Kidney epithelial cell (primary cell): ENCODE results near the gene ALOX15B. TPM values are rescaled to one million over a fixed set of nuclear protein-coding genes. Genes with fewer than 3 reads are reported as not detected.

Experiments used
- DNase-seq: peaks from one replicate; pipeline ENCODE4 v3.0.0-alpha.2; 2010; ENCODE audit warnings: low read depth
- H3K27me3 ChIP-seq: 2 replicates; pipeline ENCODE4 v1.6.0; 2011; ENCODE audit warnings: low read length; ENCODE audit not compliant: control insufficient read depth, insufficient read depth
- H3K36me3 ChIP-seq: 2 replicates; pipeline ENCODE4 v1.5.1; 2011; ENCODE audit warnings: low read length; ENCODE audit not compliant: control insufficient read depth, insufficient read depth
- H3K4me3 ChIP-seq: 2 replicates; pipeline ENCODE4 v1.5.1; 2011; ENCODE audit warnings: low read depth, mild to moderate bottlenecking, control low read depth, low read length
- CTCF ChIP-seq: IDR thresholded peaks from 2 replicates; pipeline ENCODE4 v1.5.1; 2011; ENCODE audit warnings: mild to moderate bottlenecking, moderate library complexity, low read length, control low read depth, inconsistent platforms; ENCODE audit not compliant: insufficient read depth, poor library complexity, severe bottlenecking
- total RNA-seq: library from RNA; depleted of rRNA; stranded (reverse); fragments of >200 nt; gene quantifications from 2 replicates; pipeline ENCODE4 v1.2.3, GENCODE V29; 2015

Gene ALOX15B
- total RNA-seq, 1 donor from 2014 or later: 0.29 TPM

GRCh38 chr17:8072729-8073461 lies 34.0 kb downstream of the ALOX15B start:
- no peak for TF ChIP-seq CTCF
- Histone ChIP-seq H3K36me3 (no peaks in the 10 kb centered on the region), H3K27me3 (peaks cover 73% of the 10 kb centered on the region), H3K4me3 (no peak overlapping the region)
- no peak for DNase-seq

DNA sequence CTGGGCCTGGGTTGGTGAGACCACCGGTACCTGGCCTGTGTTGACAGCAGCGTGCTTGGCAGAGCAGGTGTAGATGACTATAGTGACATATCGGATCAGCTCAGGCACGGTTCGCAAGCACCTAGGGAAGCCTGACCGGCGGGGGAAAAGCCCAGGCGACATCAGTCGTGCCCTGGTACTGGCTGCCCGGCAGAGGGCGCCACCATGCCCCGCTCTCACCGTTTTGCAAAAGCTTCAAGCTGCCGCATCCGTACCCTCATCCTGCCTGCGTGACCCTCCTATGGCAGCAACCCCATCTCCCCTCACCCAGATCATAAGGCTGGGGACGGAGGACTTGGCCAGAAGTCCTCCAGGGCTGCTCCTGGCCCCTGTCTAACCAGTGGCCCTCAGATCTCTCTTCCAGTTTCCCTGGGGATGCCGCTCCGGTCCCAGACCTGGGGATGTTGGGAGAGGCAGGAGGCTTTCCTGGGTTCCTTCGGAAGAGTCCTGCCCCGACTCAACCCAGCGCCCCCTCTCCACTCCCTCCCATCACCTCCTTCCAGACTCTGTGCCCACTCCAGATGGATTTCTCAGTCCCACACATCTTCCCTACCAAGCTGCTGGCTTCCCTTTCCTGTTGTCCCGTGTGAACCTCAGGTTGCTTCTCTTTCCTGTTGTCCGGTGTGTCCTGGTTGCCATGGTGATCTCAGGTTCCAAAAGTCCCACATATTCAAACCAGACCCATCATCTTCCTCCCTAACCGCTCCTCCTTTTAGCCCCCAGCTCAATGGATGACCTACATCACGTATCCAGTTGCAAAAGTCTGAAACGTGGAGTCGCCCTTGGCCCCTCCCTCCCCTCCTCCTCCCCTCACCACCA lies 35.0 kb downstream of the ALOX15B start:
- TF ChIP-seq CTCF: peak; percentile 91
- no peak overlapping the region for H3K4me3 ChIP-seq
- H3K36me3 ChIP-seq: no peaks in the 10 kb centered on the region
- peaks cover 76% of the 10 kb centered on the region for H3K27me3 ChIP-seq
- no peak for DNase-seq

DNA sequence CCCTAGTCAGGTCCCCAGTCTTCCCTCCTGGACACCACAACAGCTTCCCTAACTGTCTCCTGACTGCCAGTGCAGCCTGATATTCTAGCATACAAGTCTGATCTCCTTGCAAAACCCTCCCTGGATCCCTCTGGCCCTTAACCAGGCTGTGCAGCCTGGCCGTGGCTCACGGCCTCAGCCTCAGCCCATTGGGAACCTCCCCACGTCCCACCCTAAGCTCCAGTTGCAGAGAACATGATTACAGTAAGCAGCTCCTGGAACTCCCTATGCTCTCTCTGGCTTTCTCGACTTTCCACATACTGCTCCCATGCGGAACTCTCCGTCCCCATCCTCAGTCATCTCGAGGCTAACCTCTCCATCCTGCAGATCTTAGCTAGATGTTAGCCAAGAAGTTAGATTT lies 35.7 kb downstream of the ALOX15B start:
- no peaks in the 10 kb centered on the region for H3K36me3 ChIP-seq
- DNase-seq: no peak
- H3K4me3 ChIP-seq: no peak overlapping the region
- H3K27me3 ChIP-seq: peaks cover 77% of the 10 kb centered on the region
- TF ChIP-seq CTCF: no peak

- DNase-seq: no peak
- H3K27me3 ChIP-seq: peaks cover 82% of the 10 kb centered on the region
- no peaks in the 10 kb centered on the region for H3K36me3 ChIP-seq
- H3K4me3 ChIP-seq: no peak overlapping the region
- no peak for TF ChIP-seq CTCF
These were observed 36.2 kb downstream of the ALOX15B start for GRCh38 chr17:8075081-8075480.

GRCh38 chr17:8075574-8076342 lies 36.9 kb downstream of the ALOX15B start:
- H3K27me3 ChIP-seq: peaks cover 87% of the 10 kb centered on the region
- H3K4me3 ChIP-seq: no peak overlapping the region
- H3K36me3 ChIP-seq: no peaks in the 10 kb centered on the region
- TF ChIP-seq CTCF: no peak
- DNase-seq: no peak
